Dedifferentiated amniotic fluid mesenchymal stem cell (primary cell): Measurements from ENCODE around the gene TEX44.

Experiments
- DNase-seq: peaks from one replicate; pipeline ENCODE4 v3.0.0-alpha.2; 2016; ENCODE audit errors: extremely low spot score

TEX44 gene

GRCh38 chr2:231633241-231633976, 40.7 kb downstream of the TEX44 start:
- no peak for DNase-seq

- DNase-seq: no peak
These were observed 41.7 kb downstream of the TEX44 start for GRCh38 chr2:231634412-231634811.

GRCh38 chr2:231634951-231635875, 42.5 kb downstream of the TEX44 start:
- DNase-seq: no peak

- no peak for DNase-seq
These were observed 47.6 kb downstream of the TEX44 start for GRCh38 chr2:231640241-231640640.

- DNase-seq: no peak
These were observed 48.0 kb downstream of the TEX44 start for GRCh38 chr2:231640641-231641111.

- peak; percentile 98 for DNase-seq
These were observed 50.2 kb downstream of the TEX44 start for GRCh38 chr2:231642631-231643494.

GRCh38 chr2:231643495-231643888, 50.8 kb downstream of the TEX44 start:
- no peak for DNase-seq
